GM12891 (cell line): ENCODE data around the gene GMEB2.

ENCODE experiments used
- POLR2A ChIP-seq: IDR thresholded peaks from 2 replicates; pipeline ENCODE4 v1.6.1; 2011; ENCODE audit warnings: low read depth, low read length, control low read depth
- POLR2AphosphoS5 ChIP-seq: IDR thresholded peaks from 2 replicates; pipeline ENCODE4 v1.6.1; 2011; ENCODE audit warnings: low read depth, low read length, control low read depth
- SPI1 ChIP-seq: IDR thresholded peaks from 2 replicates; pipeline ENCODE4 v1.6.1; 2011; ENCODE audit warnings: low read depth, low read length, control low read depth
- TAF1 ChIP-seq: IDR thresholded peaks from 2 replicates; pipeline ENCODE4 v1.6.1; 2011; ENCODE audit warnings: low read depth, low read length, control low read depth

DNA sequence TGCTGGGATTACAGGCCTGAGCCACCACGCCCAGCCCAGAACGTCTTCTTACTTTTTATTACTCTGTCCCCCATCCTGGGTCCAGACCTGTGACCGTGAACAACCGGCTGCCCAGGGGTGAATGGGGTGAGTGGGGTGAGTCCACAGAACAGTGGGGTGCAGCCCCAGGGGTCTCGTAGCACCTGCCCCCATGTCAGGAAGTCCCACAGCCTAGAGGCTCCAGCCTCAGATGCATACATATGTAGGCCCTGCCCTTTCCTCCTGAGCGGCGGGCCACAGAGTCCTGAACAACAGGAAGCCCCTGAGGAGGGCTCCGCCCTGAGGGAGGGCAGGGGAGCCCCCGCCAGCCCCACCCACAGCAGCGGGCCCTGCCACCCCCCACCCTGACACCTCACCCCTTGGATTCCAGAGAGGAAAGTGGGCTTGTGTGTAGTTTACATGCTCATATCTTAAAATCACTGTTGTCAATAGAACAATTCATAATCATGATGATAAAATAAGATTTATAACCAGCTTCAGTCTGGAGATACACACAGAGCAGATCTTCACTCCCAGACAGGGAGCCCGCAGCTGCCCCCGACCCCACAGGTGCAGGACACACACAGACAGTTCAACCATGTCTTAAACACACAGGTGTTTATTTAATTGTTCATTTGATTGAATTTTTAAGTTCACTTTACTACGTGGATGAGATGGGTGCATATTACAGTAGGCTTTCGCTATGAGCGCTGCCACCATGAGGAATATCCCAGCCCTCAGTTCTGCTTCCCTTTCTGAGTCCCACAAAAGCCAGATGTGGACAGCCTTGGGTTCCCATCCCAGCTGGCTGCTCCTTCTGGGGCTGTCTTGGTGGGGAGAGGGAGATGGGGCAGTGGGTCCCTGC is 12.4 kb upstream of the GMEB2 start:
- TF ChIP-seq POLR2AphosphoS5 (no peak), POLR2A (no peak), TAF1 (no peak), SPI1 (no peak)
